Astrocyte of the spinal cord (primary cell): Measurements from ENCODE around the gene ARCN1.

ENCODE experiments used
- DNase-seq: peaks from one replicate; pipeline ENCODE4 v3.0.0; 2011; ENCODE audit warnings: low read depth, low spot score
- H3K4me3 ChIP-seq: 2 replicates; pipeline ENCODE4 v1.5.1; 2011; ENCODE audit warnings: low read depth, mild to moderate bottlenecking, low read length, moderate library complexity
- in situ Hi-C: cut with HindIII; loops from 2 replicates; pipeline ENCODE4 v1.10.0; 2017; ENCODE audit warnings: low sequenced_read_pairs
- TF ChIP-seq, protein P1 (sequence below): IDR thresholded peaks from 2 replicates; pipeline ENCODE4 v1.5.1; 2012; ENCODE audit warnings: low read depth, mild to moderate bottlenecking, low read length, inconsistent platforms

Gene ARCN1

DNA sequence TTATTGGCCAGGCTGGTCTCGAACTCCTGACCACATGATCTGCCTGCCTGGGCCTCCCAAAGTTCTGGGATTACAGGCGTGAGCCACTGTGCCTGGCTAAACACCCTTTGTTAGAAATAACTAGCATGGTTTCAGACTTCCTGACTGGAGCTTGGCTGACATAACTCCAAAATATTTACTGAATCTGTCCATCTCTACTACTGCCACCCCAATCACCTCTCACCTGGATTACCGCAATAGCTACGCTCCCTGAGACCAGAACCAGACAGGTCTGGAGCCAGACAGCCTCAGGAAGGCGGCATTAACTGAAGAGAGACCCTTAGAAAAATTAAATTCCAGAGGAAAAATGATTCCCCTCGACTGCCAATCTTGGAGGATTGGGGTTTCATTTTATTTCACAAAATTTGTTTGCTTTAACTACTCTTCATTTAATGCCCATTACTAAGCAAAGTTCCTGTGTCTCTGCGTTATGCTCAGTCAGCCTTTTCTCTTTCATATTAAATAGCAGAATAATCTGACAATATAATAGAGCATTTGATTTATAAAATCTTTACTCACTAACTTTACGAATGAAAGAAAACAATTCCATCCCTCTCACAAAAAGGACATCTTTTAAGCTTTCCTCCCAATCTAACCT, 28.1 kb upstream of the ARCN1 start:
- in situ Hi-C loops: no loop called here

DNA sequence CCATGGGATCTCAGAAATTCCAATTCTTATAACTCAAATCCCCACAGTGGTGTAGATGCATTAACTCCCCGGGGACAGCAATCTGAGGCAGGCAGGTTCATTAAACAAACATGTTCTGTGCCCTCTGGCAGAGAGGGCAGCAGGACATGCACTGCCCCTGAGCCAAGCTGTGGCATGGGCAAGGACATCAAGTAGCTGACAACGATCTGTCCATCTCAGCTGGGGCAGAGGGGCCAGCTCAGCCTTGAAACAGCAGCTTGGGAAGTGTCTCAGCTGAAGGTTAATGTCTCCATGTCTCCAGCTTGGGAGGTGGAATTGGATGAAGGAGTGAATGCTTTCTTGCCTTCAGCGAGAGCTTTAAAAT, 27.6 kb upstream of the ARCN1 start:
- in situ Hi-C loops: no loop called here
- TF ChIP-seq, protein P1, sequence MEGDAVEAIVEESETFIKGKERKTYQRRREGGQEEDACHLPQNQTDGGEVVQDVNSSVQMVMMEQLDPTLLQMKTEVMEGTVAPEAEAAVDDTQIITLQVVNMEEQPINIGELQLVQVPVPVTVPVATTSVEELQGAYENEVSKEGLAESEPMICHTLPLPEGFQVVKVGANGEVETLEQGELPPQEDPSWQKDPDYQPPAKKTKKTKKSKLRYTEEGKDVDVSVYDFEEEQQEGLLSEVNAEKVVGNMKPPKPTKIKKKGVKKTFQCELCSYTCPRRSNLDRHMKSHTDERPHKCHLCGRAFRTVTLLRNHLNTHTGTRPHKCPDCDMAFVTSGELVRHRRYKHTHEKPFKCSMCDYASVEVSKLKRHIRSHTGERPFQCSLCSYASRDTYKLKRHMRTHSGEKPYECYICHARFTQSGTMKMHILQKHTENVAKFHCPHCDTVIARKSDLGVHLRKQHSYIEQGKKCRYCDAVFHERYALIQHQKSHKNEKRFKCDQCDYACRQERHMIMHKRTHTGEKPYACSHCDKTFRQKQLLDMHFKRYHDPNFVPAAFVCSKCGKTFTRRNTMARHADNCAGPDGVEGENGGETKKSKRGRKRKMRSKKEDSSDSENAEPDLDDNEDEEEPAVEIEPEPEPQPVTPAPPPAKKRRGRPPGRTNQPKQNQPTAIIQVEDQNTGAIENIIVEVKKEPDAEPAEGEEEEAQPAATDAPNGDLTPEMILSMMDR: no peak
- H3K4me3 ChIP-seq: no peak overlapping the region
- no peak for DNase-seq

More for the DNA sequence above, 28.1 kb upstream of the ARCN1 start:
- TF ChIP-seq, protein P1: no peak
- no peak for DNase-seq
- no peak overlapping the region for H3K4me3 ChIP-seq

DNA sequence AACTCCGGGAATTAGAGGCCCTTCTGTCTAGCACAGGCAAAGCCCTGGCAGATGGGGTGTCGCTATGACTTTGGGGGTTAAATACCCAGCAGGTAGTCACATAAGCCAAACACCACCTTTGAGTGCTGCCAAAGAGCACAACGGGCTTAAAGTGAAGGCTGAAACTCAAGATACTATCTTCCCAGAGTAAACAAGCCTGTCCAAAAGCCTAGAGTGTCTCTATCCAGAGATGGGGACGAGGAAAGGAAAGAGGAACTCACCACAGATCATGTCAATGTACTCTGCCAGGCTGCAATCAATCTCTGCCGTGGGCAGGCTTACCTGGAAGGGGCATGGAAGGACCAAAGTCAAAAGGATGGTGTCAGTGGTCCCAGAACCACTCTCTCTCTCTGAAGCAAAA, 26.7 kb upstream of the ARCN1 start:
- no peak for DNase-seq
- no peak overlapping the region for H3K4me3 ChIP-seq
- in situ Hi-C loops: no loop called here
- TF ChIP-seq, protein P1: no peak

DNA sequence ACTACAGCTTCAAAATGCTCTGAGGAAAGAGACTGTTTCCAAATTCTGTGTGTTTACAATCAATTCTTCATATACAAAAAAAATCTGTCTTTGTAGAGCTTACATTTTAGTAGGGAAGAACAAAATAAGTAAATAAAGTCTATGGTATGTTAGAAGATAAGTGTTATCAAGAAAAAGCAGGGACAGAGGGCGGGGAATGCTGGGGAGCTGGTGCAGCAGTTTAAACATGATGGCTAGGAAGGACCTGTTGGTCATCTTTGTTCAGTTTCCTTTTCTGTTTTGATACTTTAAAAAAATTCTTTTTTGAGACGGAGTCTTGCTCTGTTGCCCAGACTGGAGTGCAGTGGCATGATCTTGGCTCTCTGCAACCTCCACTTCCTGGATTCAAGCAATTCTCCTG, 25.1 kb upstream of the ARCN1 start:
- DNase-seq: no peak
- in situ Hi-C loops: no loop called here
- H3K4me3 ChIP-seq: no peak overlapping the region
- TF ChIP-seq, protein P1: no peak

DNA sequence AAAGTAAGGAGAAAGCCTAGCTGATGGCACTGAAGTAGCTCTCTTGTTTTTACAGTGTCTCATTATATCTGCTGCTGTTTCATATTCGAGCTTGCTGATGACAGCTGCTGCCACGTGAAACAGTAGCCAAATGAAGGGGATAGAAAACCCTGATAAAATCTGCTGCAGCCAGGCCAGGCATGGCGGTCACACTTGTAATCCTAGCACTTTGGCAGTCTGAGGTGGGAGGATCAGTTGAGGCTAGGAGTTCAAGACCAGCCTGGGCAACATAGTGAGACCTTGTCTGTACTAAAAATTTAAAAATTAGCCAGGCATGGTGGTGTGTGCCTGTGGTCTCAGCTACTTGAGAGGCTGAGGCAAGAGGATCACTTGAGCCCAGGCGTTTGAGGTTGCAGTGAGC, 19.9 kb upstream of the ARCN1 start:
- TF ChIP-seq, protein P1: no peak
- no peak for DNase-seq
- H3K4me3 ChIP-seq: no peak overlapping the region
- in situ Hi-C loops: no loop called here

DNA sequence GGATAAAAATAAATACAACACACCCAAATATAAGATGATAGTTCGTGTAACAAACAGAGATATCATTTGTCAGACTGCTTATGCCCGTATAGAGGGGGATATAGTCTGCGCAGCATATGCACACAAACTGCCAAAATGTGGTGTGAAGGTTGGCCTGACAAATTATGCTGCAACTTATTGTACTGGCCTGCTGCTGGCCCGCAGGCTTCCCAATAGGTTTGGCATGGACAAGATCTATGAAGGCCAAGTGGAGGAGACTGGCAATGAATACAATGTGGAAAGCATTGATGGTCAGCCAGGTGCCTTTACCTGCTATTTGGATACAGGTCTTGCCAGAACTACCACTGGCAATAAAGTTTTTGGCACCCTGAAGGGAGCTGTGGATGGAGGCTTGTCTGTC, 11.4 kb upstream of the ARCN1 start:
- TF ChIP-seq, protein P1: no peak
- no peak for DNase-seq
- H3K4me3 ChIP-seq: no peak overlapping the region
- in situ Hi-C loops: no loop called here

DNA sequence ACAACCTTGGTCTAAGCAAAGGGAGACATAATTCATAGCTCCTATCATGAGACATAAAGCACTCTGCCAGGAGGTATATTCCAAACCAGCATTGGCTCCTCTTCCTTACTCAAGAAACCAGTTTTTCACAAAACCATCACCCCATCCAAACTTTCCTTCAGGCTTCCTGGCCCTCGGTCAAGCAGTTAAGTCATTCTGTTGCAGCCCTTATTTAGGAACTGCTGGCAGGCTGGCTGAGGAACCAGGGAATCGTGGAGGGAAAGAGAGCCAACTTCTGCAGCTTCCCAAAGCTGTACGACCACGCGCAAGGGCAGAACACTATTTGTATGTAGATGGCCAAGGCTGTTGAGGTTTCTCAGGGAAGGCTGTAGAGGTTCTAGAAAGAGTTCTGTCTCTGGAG, 7.2 kb upstream of the ARCN1 start:
- DNase-seq: no peak
- H3K4me3 ChIP-seq: peak overlapping the region; percentile 71
- in situ Hi-C loops: no loop called here
- TF ChIP-seq, protein P1: no peak
